Measurements from ENCODE around the gene ACVR1.

DNA sequence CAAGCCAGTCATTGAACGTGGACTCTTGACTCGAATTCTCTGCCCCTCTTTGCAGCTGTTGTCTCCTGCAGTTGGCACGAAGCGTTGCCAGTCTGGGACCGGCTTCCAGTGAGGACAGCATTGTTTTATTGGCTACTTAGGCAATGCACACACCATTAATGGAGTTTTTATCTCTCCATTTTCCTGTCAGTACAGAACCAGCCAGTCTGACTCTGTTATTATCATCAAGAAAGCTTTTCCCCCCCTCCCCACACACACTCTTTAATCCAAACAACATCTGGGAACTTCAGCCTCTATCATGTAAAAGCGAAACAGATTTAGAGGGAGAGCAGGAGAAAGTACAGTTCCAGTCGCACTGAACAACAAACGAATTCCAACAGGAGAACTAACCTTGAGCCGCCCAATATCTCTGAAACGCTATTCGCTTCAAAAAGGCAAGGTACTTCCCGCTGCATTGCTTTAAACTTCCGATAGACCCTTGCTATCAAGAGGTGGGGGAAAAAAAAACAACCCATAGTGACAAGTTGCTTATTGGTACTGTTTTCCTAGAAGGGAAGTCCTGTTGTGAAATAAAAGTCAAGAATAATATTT, 38.2 kb downstream of the ACVR1 start:
- TF ChIP-seq, protein P1, sequence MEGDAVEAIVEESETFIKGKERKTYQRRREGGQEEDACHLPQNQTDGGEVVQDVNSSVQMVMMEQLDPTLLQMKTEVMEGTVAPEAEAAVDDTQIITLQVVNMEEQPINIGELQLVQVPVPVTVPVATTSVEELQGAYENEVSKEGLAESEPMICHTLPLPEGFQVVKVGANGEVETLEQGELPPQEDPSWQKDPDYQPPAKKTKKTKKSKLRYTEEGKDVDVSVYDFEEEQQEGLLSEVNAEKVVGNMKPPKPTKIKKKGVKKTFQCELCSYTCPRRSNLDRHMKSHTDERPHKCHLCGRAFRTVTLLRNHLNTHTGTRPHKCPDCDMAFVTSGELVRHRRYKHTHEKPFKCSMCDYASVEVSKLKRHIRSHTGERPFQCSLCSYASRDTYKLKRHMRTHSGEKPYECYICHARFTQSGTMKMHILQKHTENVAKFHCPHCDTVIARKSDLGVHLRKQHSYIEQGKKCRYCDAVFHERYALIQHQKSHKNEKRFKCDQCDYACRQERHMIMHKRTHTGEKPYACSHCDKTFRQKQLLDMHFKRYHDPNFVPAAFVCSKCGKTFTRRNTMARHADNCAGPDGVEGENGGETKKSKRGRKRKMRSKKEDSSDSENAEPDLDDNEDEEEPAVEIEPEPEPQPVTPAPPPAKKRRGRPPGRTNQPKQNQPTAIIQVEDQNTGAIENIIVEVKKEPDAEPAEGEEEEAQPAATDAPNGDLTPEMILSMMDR (conservative IDR thresholded peaks at IDR 0.05 in 1 of 2, IDR thresholded peaks at IDR 0.05 in 1 of 2; ENCODE audit: low read depth in 1 of 2, low read length in 2 of 2), result no peak
- no peak for TF ChIP-seq EZH2 (IDR thresholded peaks at IDR 0.05; ENCODE audit: low read length, missing control alignments)
